ENCODE data around the gene CSAD.
"Not testable (repeated sequence)": the region's sequence is repeated elsewhere in the genome, so short reads cannot be mapped to it uniquely, and the experiment has no call there.

CSAD gene

GRCh38 chr12:53205747-53206419 is 25.2 kb upstream of the CSAD start:
- Histone ChIP-seq H3K4me3 (ENCODE audit: low read length) (no peak overlapping the region), H3K4me1 (ENCODE audit: insufficient read depth, low read length) (peaks cover 3% of the 10 kb centered on the region; the same call in 1 of the 2 replicates), H3K9ac (ENCODE audit: low read depth, low read length) (no peak overlapping the region), H3K36me3 (ENCODE audit: insufficient read depth, low read depth, low read length) (peaks cover 9% of the 10 kb centered on the region; the same call in 1 of the 2 replicates), H3K27ac (ENCODE audit: low read length) (no peak overlapping the region), H3K9me3 (ENCODE audit: insufficient read depth, low read depth, low read length) (no peaks in the 10 kb centered on the region), H3K27me3 (ENCODE audit: insufficient read depth, low read length) (peaks cover 7% of the 10 kb centered on the region; the same call in 1 of the 2 replicates)

- peaks cover 3% of the 10 kb centered on the region; the same call in 1 of the 2 replicates for H3K4me1 ChIP-seq (ENCODE audit: insufficient read depth, low read length)
- no peaks in the 10 kb centered on the region for H3K9me3 ChIP-seq (ENCODE audit: insufficient read depth, low read depth, low read length)
- H3K27ac ChIP-seq (ENCODE audit: low read length), result no peak overlapping the region
- H3K36me3 ChIP-seq (ENCODE audit: insufficient read depth, low read depth, low read length), result no peaks in the 10 kb centered on the region
- no peak overlapping the region for H3K4me3 ChIP-seq (ENCODE audit: low read length)
- no peak overlapping the region for H3K9ac ChIP-seq (ENCODE audit: low read depth, low read length)
- peaks cover 18% of the 10 kb centered on the region; the same call in 1 of the 2 replicates for H3K27me3 ChIP-seq (ENCODE audit: insufficient read depth, low read length)
Measured at GRCh38 chr12:53204351-53204750, 23.6 kb upstream of the CSAD start.

- H3K4me1 ChIP-seq (ENCODE audit: insufficient read depth, low read length); H3K4me3 ChIP-seq (ENCODE audit: low read length); H3K27ac ChIP-seq (ENCODE audit: low read length); H3K36me3 ChIP-seq (ENCODE audit: insufficient read depth, low read depth, low read length); H3K9ac ChIP-seq (ENCODE audit: low read depth, low read length); H3K9me3 ChIP-seq (ENCODE audit: insufficient read depth, low read depth, low read length): not testable (repeated sequence)
- H3K27me3 ChIP-seq (ENCODE audit: insufficient read depth, low read length), result peaks cover 38% of the 10 kb centered on the region
Measured at GRCh38 chr12:53202316-53202715, 21.6 kb upstream of the CSAD start.

- no peak overlapping the region for H3K4me3 ChIP-seq (ENCODE audit: low read length)
Measured at GRCh38 chr12:53201639-53202038, 20.9 kb upstream of the CSAD start.

GRCh38 chr12:53201177-53201541 is 20.4 kb upstream of the CSAD start:
- H3K9ac ChIP-seq (ENCODE audit: low read depth, low read length), result no peak overlapping the region
- no peaks in the 10 kb centered on the region for H3K36me3 ChIP-seq (ENCODE audit: insufficient read depth, low read depth, low read length)
- H3K4me3 ChIP-seq (ENCODE audit: low read length), result no peak overlapping the region
- H3K27ac ChIP-seq (ENCODE audit: low read length), result no peak overlapping the region
- peaks cover 50% of the 10 kb centered on the region for H3K27me3 ChIP-seq (ENCODE audit: insufficient read depth, low read length)
- H3K4me1 ChIP-seq (ENCODE audit: insufficient read depth, low read length), result no peaks in the 10 kb centered on the region
- H3K9me3 ChIP-seq (ENCODE audit: insufficient read depth, low read depth, low read length), result no peaks in the 10 kb centered on the region

More at GRCh38 chr12:53201639-53202038, 20.9 kb upstream of the CSAD start:
- no peak overlapping the region for H3K9ac ChIP-seq (ENCODE audit: low read depth, low read length)
- H3K27me3 ChIP-seq (ENCODE audit: insufficient read depth, low read length), result peaks cover 45% of the 10 kb centered on the region
- no peaks in the 10 kb centered on the region for H3K4me1 ChIP-seq (ENCODE audit: insufficient read depth, low read length)
- H3K36me3 ChIP-seq (ENCODE audit: insufficient read depth, low read depth, low read length), result no peaks in the 10 kb centered on the region
- no peak overlapping the region for H3K27ac ChIP-seq (ENCODE audit: low read length)
- no peaks in the 10 kb centered on the region for H3K9me3 ChIP-seq (ENCODE audit: insufficient read depth, low read depth, low read length)

- Histone ChIP-seq H3K27me3 (ENCODE audit: insufficient read depth, low read length) (peaks cover 55% of the 10 kb centered on the region), H3K9me3 (ENCODE audit: insufficient read depth, low read depth, low read length) (no peaks in the 10 kb centered on the region), H3K27ac (ENCODE audit: low read length) (no peak overlapping the region), H3K4me3 (ENCODE audit: low read length) (no peak overlapping the region), H3K4me1 (ENCODE audit: insufficient read depth, low read length) (no peaks in the 10 kb centered on the region), H3K36me3 (ENCODE audit: insufficient read depth, low read depth, low read length) (no peaks in the 10 kb centered on the region), H3K9ac (ENCODE audit: low read depth, low read length) (no peak overlapping the region)
Measured at GRCh38 chr12:53200458-53201176, 19.9 kb upstream of the CSAD start.

GRCh38 chr12:53200107-53200457 is 19.4 kb upstream of the CSAD start:
- no peak overlapping the region for H3K9ac ChIP-seq (ENCODE audit: low read depth, low read length)
- peaks cover 61% of the 10 kb centered on the region for H3K27me3 ChIP-seq (ENCODE audit: insufficient read depth, low read length)
- no peaks in the 10 kb centered on the region for H3K4me1 ChIP-seq (ENCODE audit: insufficient read depth, low read length)
- H3K9me3 ChIP-seq (ENCODE audit: insufficient read depth, low read depth, low read length), result no peaks in the 10 kb centered on the region
- no peaks in the 10 kb centered on the region for H3K36me3 ChIP-seq (ENCODE audit: insufficient read depth, low read depth, low read length)
- no peak overlapping the region for H3K27ac ChIP-seq (ENCODE audit: low read length)
- no peak overlapping the region for H3K4me3 ChIP-seq (ENCODE audit: low read length)

GRCh38 chr12:53199700-53200099 is 19.0 kb upstream of the CSAD start:
- Histone ChIP-seq H3K36me3 (ENCODE audit: insufficient read depth, low read depth, low read length) (no peaks in the 10 kb centered on the region), H3K9ac (ENCODE audit: low read depth, low read length) (no peak overlapping the region), H3K4me3 (ENCODE audit: low read length) (no peak overlapping the region), H3K27me3 (ENCODE audit: insufficient read depth, low read length) (peaks cover 64% of the 10 kb centered on the region), H3K4me1 (ENCODE audit: insufficient read depth, low read length) (no peaks in the 10 kb centered on the region), H3K9me3 (ENCODE audit: insufficient read depth, low read depth, low read length) (no peaks in the 10 kb centered on the region), H3K27ac (ENCODE audit: low read length) (no peak overlapping the region)

GRCh38 chr12:53198486-53199110 is 17.9 kb upstream of the CSAD start:
- Histone ChIP-seq H3K36me3 (ENCODE audit: insufficient read depth, low read depth, low read length) (no peaks in the 10 kb centered on the region), H3K9me3 (ENCODE audit: insufficient read depth, low read depth, low read length) (no peaks in the 10 kb centered on the region), H3K9ac (ENCODE audit: low read depth, low read length) (no peak overlapping the region), H3K4me3 (ENCODE audit: low read length) (no peak overlapping the region), H3K27me3 (ENCODE audit: insufficient read depth, low read length) (peaks cover 75% of the 10 kb centered on the region), H3K4me1 (ENCODE audit: insufficient read depth, low read length) (no peaks in the 10 kb centered on the region), H3K27ac (ENCODE audit: low read length) (no peak overlapping the region)

GRCh38 chr12:53197011-53197640 is 16.4 kb upstream of the CSAD start:
- no peaks in the 10 kb centered on the region for H3K4me1 ChIP-seq (ENCODE audit: insufficient read depth, low read length)

GRCh38 chr12:53196486-53196885 is 15.8 kb upstream of the CSAD start:
- no peak overlapping the region for H3K4me3 ChIP-seq (ENCODE audit: low read length)
- no peak overlapping the region for H3K27ac ChIP-seq (ENCODE audit: low read length)
- H3K36me3 ChIP-seq (ENCODE audit: insufficient read depth, low read depth, low read length), result no peaks in the 10 kb centered on the region
- H3K9ac ChIP-seq (ENCODE audit: low read depth, low read length), result no peak overlapping the region
- H3K9me3 ChIP-seq (ENCODE audit: insufficient read depth, low read depth, low read length), result no peaks in the 10 kb centered on the region
- peaks cover 80% of the 10 kb centered on the region for H3K27me3 ChIP-seq (ENCODE audit: insufficient read depth, low read length)
- no peaks in the 10 kb centered on the region for H3K4me1 ChIP-seq (ENCODE audit: insufficient read depth, low read length)

More at GRCh38 chr12:53197011-53197640, 16.4 kb upstream of the CSAD start:
- peaks cover 83% of the 10 kb centered on the region for H3K27me3 ChIP-seq (ENCODE audit: insufficient read depth, low read length)
- no peaks in the 10 kb centered on the region for H3K36me3 ChIP-seq (ENCODE audit: insufficient read depth, low read depth, low read length)
- H3K27ac ChIP-seq (ENCODE audit: low read length), result no peak overlapping the region
- no peaks in the 10 kb centered on the region for H3K9me3 ChIP-seq (ENCODE audit: insufficient read depth, low read depth, low read length)
- no peak overlapping the region for H3K9ac ChIP-seq (ENCODE audit: low read depth, low read length)
- H3K4me3 ChIP-seq (ENCODE audit: low read length), result no peak overlapping the region; the same call in 1 of the 2 replicates

Measured in iPS-20b (cell line).